Measurements from ENCODE around the gene RGS13.

RGS13 gene

DNA sequence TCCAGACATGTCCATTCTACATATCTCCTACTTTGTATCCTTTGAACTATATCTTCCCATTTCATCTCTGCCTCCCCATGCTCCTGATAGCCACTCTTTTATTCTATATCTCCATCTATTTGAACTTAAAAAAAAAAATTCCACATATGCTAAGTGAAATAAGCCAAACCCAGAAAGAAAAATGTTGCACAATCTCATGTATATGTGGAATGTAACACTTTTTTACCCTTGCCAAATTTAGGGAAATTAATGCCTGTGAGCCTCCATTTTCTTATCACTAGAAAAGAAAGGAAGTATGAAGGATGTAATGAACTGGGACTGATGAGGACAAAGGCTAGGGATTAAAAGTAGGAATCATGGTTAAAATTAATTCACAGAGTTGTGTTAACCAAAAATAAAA lies 53.5 kb downstream of the RGS13 start:
- no peak for DNase-seq

GRCh38 chr1:192691041-192691440 lies 55.1 kb downstream of the RGS13 start:
- peak; percentile 21 for DNase-seq

- no peak for DNase-seq
These were observed 60.1 kb downstream of the RGS13 start for GRCh38 chr1:192696082-192696481.

DNA sequence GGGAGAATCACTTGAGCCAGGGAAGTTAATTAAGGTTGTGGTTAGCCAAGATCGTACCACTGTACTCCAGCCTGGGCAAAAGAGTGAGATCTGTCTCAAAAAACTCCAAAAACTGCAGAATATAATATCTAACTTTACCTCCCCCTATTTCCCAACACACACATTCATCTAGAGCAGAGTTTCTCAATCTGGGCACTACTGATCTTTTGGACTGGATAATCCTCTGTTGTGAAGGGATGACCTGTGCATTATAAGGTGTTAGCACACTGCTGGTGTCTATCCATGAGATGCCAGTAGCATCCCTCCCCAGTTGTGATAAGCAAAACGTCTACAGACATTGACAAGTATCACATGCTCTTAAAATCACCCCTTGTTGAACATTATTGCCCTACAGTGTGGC lies 61.8 kb downstream of the RGS13 start:
- no peak for DNase-seq

DNA sequence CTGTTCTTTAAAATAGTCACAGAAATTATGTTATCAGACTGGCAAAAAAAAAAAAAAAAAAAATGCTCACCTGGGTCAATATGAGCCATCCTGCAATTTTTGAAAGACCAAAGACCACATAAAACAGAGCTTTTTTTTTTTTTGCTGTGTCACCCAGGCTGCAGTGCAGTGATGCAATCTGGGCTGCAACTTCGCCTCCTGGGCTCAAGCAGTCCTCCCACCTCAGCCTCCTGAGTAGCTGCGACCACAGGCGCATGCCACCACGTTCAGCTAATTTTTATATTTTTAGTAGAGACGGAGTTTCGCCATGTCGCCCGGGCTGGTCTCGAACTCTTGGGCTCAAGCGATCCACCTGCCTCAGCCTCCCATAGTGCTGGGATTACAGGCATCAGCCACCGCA lies 62.8 kb downstream of the RGS13 start:
- no peak for DNase-seq

DNA sequence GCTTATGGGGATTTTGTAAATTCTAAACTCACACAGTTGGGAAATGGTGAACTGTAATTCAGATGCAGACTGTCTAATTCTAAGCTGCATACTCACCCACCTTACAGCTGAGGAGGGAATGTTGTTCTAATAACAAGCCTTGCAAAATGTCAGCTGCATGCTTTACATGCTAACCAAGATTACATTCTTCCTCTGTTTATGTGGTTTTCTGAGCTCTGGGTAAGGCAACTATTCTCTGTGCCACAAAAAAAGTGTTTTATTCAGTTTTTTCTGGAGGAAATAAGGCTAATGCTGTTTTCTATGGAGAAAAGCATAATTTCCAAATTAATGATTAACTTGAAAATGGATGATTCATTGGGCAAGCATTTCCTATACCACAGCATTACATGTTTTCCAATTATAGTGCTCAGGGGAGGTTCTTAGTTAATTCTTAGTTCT lies 64.9 kb downstream of the RGS13 start:
- no peak for DNase-seq

GRCh38 chr1:192702212-192702902 lies 66.4 kb downstream of the RGS13 start:
- no peak for DNase-seq

DNA sequence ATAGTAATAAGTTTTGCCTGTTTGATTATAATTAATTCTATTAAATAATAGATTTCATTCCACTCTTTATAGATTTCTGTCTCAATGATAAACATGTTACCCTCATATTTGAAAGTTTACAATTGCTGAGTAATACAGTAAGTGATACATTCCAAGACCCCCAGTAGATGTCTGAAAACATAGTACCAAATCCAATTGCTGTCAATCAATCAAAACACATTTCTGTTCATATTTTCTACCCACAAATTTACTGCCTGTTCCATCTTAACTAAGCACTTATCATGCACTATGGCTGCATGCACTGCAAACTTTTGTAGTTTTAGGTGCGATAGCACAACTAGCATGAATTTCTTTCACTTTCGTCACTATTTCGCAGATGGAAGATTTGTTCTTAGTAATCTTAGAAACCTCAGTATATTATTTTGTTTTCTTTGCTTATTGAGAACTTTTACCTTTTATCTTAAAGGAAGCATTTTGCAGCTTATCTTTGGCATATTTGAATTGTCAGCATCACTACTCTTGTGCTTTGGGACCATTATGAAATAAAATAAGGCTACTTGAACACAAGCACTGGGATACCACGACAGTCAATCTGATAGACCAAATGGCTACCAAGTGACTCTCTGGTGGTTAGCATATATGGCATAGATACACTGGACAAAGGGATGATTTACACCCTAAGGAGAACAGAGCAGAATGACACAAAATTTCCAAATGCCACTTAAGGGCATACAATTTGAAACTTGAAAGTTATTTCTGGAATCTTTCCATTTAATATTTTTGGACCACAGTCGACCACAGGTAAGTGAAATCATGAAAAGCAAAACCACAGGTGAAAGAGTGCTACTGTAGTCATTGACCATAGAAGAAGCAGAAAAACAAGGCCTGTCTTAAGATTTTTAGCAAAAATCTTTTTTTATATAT lies 67.6 kb downstream of the RGS13 start:
- no peak for DNase-seq

- DNase-seq = no peak
These were observed 69.6 kb downstream of the RGS13 start for GRCh38 chr1:192705510-192705909.

DNA sequence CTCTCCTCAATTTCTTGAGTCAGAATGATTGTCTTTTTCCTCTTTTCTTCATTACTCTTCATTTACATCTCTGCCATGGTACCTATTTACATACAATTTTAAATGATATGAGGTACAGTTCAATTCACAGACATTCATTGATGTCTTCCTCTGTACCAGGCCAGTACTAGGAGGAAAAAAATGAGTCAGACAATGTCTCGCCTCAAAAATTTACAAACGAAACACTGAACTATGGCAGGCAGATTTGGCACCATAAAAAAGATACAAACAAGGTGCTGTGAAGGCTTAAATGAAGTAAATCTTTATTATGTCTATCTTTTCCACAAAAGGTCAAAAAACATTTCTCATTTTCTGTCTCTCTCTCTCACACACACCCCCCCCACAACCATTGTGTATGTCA lies 71.0 kb downstream of the RGS13 start:
- no peak for DNase-seq

GRCh38 chr1:192707978-192708547 lies 72.1 kb downstream of the RGS13 start:
- DNase-seq = no peak

DNA sequence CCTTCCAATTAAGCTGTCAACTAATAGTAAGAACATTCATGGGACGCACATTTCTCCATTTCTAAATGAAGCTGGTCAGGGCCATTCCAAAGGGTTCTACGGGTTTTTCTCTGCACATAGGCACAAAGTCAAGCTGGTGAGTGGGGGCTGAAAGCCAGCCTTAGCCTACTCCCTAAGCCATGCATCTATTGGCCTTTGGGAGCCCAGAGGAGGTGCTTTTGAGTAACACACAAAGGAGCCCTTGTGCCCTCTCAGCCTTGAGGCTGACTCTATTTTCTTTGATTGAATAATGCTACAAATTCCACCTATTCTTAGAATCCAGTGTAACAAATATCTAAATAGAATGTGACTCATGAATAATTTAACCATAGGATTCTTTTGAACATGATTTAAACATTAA lies 73.6 kb downstream of the RGS13 start:
- no peak for DNase-seq
